CD4-positive, alpha-beta memory T cell (primary cell): ENCODE results near the gene MRPS26. TPM values are rescaled to one million over a fixed set of nuclear protein-coding genes. Genes with fewer than 3 reads are reported as not detected.
A peak's percentile ranks its signal among the peaks of the same experiment; 100 is the strongest.

Source experiments
- CTCF ChIA-PET: fragments of 350-600 bp; sonication (Branson Sonifier 250); formaldehyde crosslinking; loops from one replicate; lab custom pipeline; 2021; ENCODE audit warnings: inconsistent platforms; ENCODE audit not compliant: partially characterized antibody; lab: Charles Lee
- POLR2A ChIA-PET: fragments of 350-600 bp; sonication (Branson Sonifier 250); formaldehyde crosslinking; loops from one replicate; lab custom pipeline; 2021; ENCODE audit not compliant: partially characterized antibody; lab: Charles Lee
- DNase-seq, 5 donors: peaks; one replicate each; pipeline versions ENCODE4 v3.0.0 to v3.0.0-alpha.2; 2020 to 2022; ENCODE audit warnings: mixed read lengths in 1 of 5
- H3K27ac ChIP-seq: one replicate; pipeline ENCODE4 v1.7.0; 2013; ENCODE audit warnings: low read depth, low read length
- H3K27me3 ChIP-seq: 2 replicates; pipeline ENCODE4 v1.7.0; 2013; ENCODE audit warnings: mild to moderate bottlenecking, low read length, moderate library complexity; ENCODE audit not compliant: insufficient read depth
- H3K36me3 ChIP-seq: 2 replicates; pipeline ENCODE4 v1.7.0; 2013; ENCODE audit warnings: mild to moderate bottlenecking, low read length, moderate library complexity; ENCODE audit not compliant: insufficient read depth
- H3K4me1 ChIP-seq: 2 replicates; pipeline ENCODE4 v1.7.0; 2013; ENCODE audit warnings: mild to moderate bottlenecking, low read length, moderate library complexity; ENCODE audit not compliant: insufficient read depth
- H3K4me3 ChIP-seq, 2 donors: one replicate each; pipeline ENCODE4 v1.7.0; 2013; ENCODE audit warnings: low read length in 2 of 2, mild to moderate bottlenecking in 1 of 2
- H3K9me3 ChIP-seq, 2 donors: one replicate each; pipeline ENCODE4 v1.7.0; 2013; ENCODE audit warnings: low read length in 2 of 2, control low read depth in 1 of 2; ENCODE audit not compliant: control insufficient read depth in 1 of 2
- H3K27ac Mint-ChIP-seq, 7 donors: one replicate each; pipeline ENCODE4 v1.8.0; 2020 to 2021; ENCODE audit warnings: mixed read lengths in 7 of 7, mild to moderate bottlenecking in 6 of 7, inconsistent platforms in 3 of 7, moderate library complexity in 3 of 7
- H3K27me3 Mint-ChIP-seq, 2 donors: one replicate each; pipeline ENCODE4 v1.8.0; 2020 to 2021; ENCODE audit warnings: mixed read lengths in 2 of 2
- H3K36me3 Mint-ChIP-seq, 2 donors: one replicate each; pipeline ENCODE4 v1.8.0; 2020 to 2021; ENCODE audit warnings: mixed read lengths in 2 of 2, inconsistent platforms in 1 of 2, mild to moderate bottlenecking in 1 of 2
- H3K4me1 Mint-ChIP-seq, 4 donors: one replicate each; pipeline ENCODE4 v1.8.0; 2020 to 2021; ENCODE audit warnings: mixed read lengths in 4 of 4, mild to moderate bottlenecking in 1 of 4
- H3K4me3 Mint-ChIP-seq, 8 donors: one replicate each; pipeline ENCODE4 v1.8.0; 2020 to 2021; ENCODE audit warnings: mixed read lengths in 8 of 8, mild to moderate bottlenecking in 7 of 8, moderate library complexity in 6 of 8, inconsistent platforms in 3 of 8
- H3K9me3 Mint-ChIP-seq, 8 donors: one replicate each; pipeline ENCODE4 v1.8.0; 2020 to 2021; ENCODE audit warnings: mixed read lengths in 8 of 8, mild to moderate bottlenecking in 5 of 8, inconsistent platforms in 3 of 8, moderate library complexity in 1 of 8
- intact Hi-C: fragments of 100-400 bp; cut with micrococcal nuclease; formaldehyde crosslinking; loops from one replicate; pipeline ENCODE4 v1.15.1; 2023
- polyA plus RNA-seq, 2 donors: library from polyadenylated mRNA; unstranded; fragments of 300-500 nt; fragmentation: Illumina TruSeq; gene quantifications; one replicate each; pipeline ENCODE4 v1.2.3, GENCODE V29; 2021
- total RNA-seq, 2 experiments: library from RNA; stranded (reverse); gene quantifications; one replicate each; pipeline ENCODE4 v1.2.3, GENCODE V29; 2021

The MRPS26 gene
- total RNA-seq (10 to 100 TPM; 31.6 to 32.2 TPM), polyA plus RNA-seq (10 to 100 TPM; 64.0 to 66.4 TPM)

- H3K9me3 Mint-ChIP-seq: peaks cover 0 to 4% (median 0%) of the 10 kb centered on the region in 8 donors
- peaks cover 13 to 30% (median 15%) of the 10 kb centered on the region in 4 donors for H3K4me1 Mint-ChIP-seq
- H3K27ac ChIP-seq: peak within 1 kb of the TSS; percentile 62
- ChIA-PET CTCF (interaction anchor here (1.4 kb wide), 1 partner anchor 172 kb away, joined by 3 read pairs; no protein-coding TSS in a partner anchor), POLR2A (interaction anchor here (0.5 to 2.5 kb wide), 8 partner anchors 8 to 363 kb away, joined by 3 to 13 read pairs (median 4); partner anchors contain the start of genes ITPA, PCED1A and VPS16)
- no peaks in the 10 kb centered on the region for H3K9me3 ChIP-seq
- H3K27ac Mint-ChIP-seq: peak within 1 kb of the TSS; percentile 73 to 94 (median 80)
- peaks cover 26% of the 10 kb centered on the region for H3K4me1 ChIP-seq
- H3K27me3 ChIP-seq: no peaks in the 10 kb centered on the region
- H3K4me3 Mint-ChIP-seq: peak within 1 kb of the TSS; percentile 81 to 92 (median 89)
- intact Hi-C loops: loop anchor here (5.0 kb wide), 2 partner anchors 174 to 766 kb away; partner anchors contain the start of gene PTPRA
- H3K36me3 ChIP-seq: peaks cover 20% of the 10 kb centered on the region
- peaks cover 12 to 27% of the 10 kb centered on the region in 2 donors for H3K36me3 Mint-ChIP-seq
- no peaks in the 10 kb centered on the region for H3K27me3 Mint-ChIP-seq
- DNase-seq: peak; percentile 71 to 82 (median 79)
- peak within 1 kb of the TSS; percentile 66 to 95 for H3K4me3 ChIP-seq
Measured at GRCh38 chr20:3045816-3046676, at the start of gene MRPS26. Gene MRPS26, plus strand, starts transcription at chr20:3046052. Its CDS starts 17 bp downstream, at chr20:3046069.

DNA sequence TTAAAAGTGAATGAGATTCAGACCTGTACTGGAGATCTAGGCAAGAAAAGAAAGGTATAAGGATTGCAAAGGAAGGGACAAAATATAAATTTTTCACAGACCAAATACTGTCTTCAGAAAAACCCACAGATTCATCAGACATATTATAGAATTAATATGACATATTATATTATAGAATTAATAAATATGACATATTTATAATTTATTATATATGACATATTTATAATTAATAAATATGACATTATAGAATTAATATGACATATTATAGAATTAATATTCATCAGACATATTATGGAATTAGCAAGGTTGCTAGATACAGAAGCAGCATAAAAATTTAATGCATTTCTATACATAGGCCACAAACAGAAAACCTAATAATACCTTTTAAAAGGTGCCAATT lies 47.1 kb upstream of the MRPS26 start:
- H3K4me3 ChIP-seq: no peak overlapping the region
- H3K27me3 ChIP-seq: no peaks in the 10 kb centered on the region
- H3K9me3 ChIP-seq: no peaks in the 10 kb centered on the region
- peaks cover 0 to 4% (median 2%) of the 10 kb centered on the region in 4 donors for H3K4me1 Mint-ChIP-seq
- intact Hi-C loops: no loop called here
- H3K27ac Mint-ChIP-seq: peak overlapping the region in 2 of 7 donors; percentile 3 to 6
- no peak overlapping the region for H3K4me3 Mint-ChIP-seq
- no peaks in the 10 kb centered on the region for H3K27me3 Mint-ChIP-seq
- ChIA-PET POLR2A (no interaction called here), CTCF (no interaction called here)
- peaks cover 18 to 43% of the 10 kb centered on the region in 2 donors for H3K36me3 Mint-ChIP-seq
- no peak overlapping the region for H3K27ac ChIP-seq
- no peaks in the 10 kb centered on the region for H3K9me3 Mint-ChIP-seq
- no peaks in the 10 kb centered on the region for H3K4me1 ChIP-seq
- no peak for DNase-seq
- H3K36me3 ChIP-seq: peaks cover 21% of the 10 kb centered on the region

- Histone ChIP-seq H3K36me3 (peaks cover 11% of the 10 kb centered on the region), H3K27ac (no peak overlapping the region), H3K27me3 (no peaks in the 10 kb centered on the region), H3K4me1 (no peaks in the 10 kb centered on the region), H3K9me3 (no peaks in the 10 kb centered on the region), H3K4me3 (no peak overlapping the region)
- no peak overlapping the region for H3K4me3 Mint-ChIP-seq
- peak; percentile 15 to 60 (median 45) for DNase-seq
- H3K27ac Mint-ChIP-seq: peak overlapping the region in 1 of 7 donors; percentile 53
- POLR2A ChIA-PET: no interaction called here
- no peaks in the 10 kb centered on the region for H3K27me3 Mint-ChIP-seq
- CTCF ChIA-PET: no interaction called here
- H3K4me1 Mint-ChIP-seq: peaks cover 0 to 4% (median 2%) of the 10 kb centered on the region in 4 donors
- H3K36me3 Mint-ChIP-seq: peaks cover 19 to 36% of the 10 kb centered on the region in 2 donors
- intact Hi-C loops: loop anchor here (1.0 to 5.0 kb wide), 4 partner anchors 128 to 474 kb away; partner anchors contain the start of gene PTPRA
- no peaks in the 10 kb centered on the region for H3K9me3 Mint-ChIP-seq
Measured at GRCh38 chr20:3000852-3001523, 44.9 kb upstream of the MRPS26 start.

GRCh38 chr20:3003416-3003815 lies 42.4 kb upstream of the MRPS26 start:
- ChIA-PET POLR2A (no interaction called here), CTCF (no interaction called here)
- Histone ChIP-seq H3K27ac (no peak overlapping the region), H3K4me3 (no peak overlapping the region), H3K9me3 (no peaks in the 10 kb centered on the region), H3K4me1 (no peaks in the 10 kb centered on the region), H3K36me3 (peaks cover 28% of the 10 kb centered on the region), H3K27me3 (no peaks in the 10 kb centered on the region)
- intact Hi-C loops: loop anchor here (5.0 kb wide), 1 partner anchor 476 kb away; no protein-coding TSS in a partner anchor
- Mint-ChIP-seq H3K4me1 (peaks cover 0 to 4% (median 2%) of the 10 kb centered on the region in 4 donors), H3K9me3 (no peaks in the 10 kb centered on the region), H3K27me3 (no peaks in the 10 kb centered on the region), H3K27ac (no peak overlapping the region), H3K4me3 (no peak overlapping the region), H3K36me3 (peaks cover 33 to 41% of the 10 kb centered on the region in 2 donors)
- no peak for DNase-seq

GRCh38 chr20:3010985-3011723 lies 34.7 kb upstream of the MRPS26 start:
- H3K27ac ChIP-seq: no peak overlapping the region
- no peaks in the 10 kb centered on the region for H3K9me3 Mint-ChIP-seq
- no peaks in the 10 kb centered on the region for H3K27me3 Mint-ChIP-seq
- no peaks in the 10 kb centered on the region for H3K27me3 ChIP-seq
- DNase-seq: no peak
- H3K4me1 ChIP-seq: no peaks in the 10 kb centered on the region
- ChIA-PET CTCF (no interaction called here), POLR2A (no interaction called here)
- H3K27ac Mint-ChIP-seq: peak overlapping the region in 4 of 7 donors; percentile 10 to 77 (median 19)
- no peak overlapping the region for H3K4me3 ChIP-seq
- peaks cover 19% of the 10 kb centered on the region for H3K36me3 ChIP-seq
- peaks cover 0 to 6% (median 3%) of the 10 kb centered on the region in 4 donors for H3K4me1 Mint-ChIP-seq
- intact Hi-C loops: no loop called here
- no peaks in the 10 kb centered on the region for H3K9me3 ChIP-seq
- H3K4me3 Mint-ChIP-seq: no peak overlapping the region
- peaks cover 32 to 56% of the 10 kb centered on the region in 2 donors for H3K36me3 Mint-ChIP-seq

DNA sequence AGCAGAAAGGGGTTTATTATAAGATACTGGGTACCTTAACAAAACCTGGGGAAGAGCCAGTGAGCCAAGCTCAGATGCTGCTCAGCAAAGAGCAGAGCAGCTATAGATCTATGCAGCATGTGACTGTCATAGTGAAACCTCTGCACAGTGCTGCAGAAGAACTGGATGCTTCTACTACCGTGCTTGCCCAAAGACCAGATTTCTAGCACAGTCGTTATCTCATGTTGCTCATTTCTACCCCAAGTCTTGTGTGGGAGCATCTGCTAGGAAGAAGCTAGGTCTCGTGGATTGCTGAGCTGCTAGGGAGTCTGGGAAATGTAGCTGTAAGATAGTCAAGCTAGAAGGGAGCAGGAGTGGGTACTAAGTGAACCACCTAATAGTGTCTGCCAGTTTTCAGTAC lies 34.1 kb upstream of the MRPS26 start:
- intact Hi-C loops: no loop called here
- Mint-ChIP-seq H3K36me3 (peaks cover 32 to 55% of the 10 kb centered on the region in 2 donors), H3K9me3 (no peaks in the 10 kb centered on the region), H3K27me3 (no peaks in the 10 kb centered on the region), H3K4me1 (peaks cover 0 to 6% (median 3%) of the 10 kb centered on the region in 4 donors), H3K27ac (peak overlapping the region in 4 of 7 donors; percentile 15 to 77 (median 50)), H3K4me3 (no peak overlapping the region)
- Histone ChIP-seq H3K9me3 (no peaks in the 10 kb centered on the region), H3K4me1 (no peaks in the 10 kb centered on the region), H3K27me3 (no peaks in the 10 kb centered on the region), H3K27ac (no peak overlapping the region), H3K4me3 (no peak overlapping the region), H3K36me3 (peaks cover 15% of the 10 kb centered on the region)
- DNase-seq: no peak
- CTCF ChIA-PET: no interaction called here
- POLR2A ChIA-PET: no interaction called here
